Pancreas (tissue), 10 donors: ENCODE results near the gene RXYLT1. TPM values are rescaled to one million over a fixed set of nuclear protein-coding genes. Genes with fewer than 3 reads are reported as not detected.
A peak's percentile ranks its signal among the peaks of the same experiment; 100 is the strongest.

ENCODE experiments used
- ATAC-seq, 4 donors: fragments of 200-7000 bp; cut with Tn5 transposase; one replicate each; pipeline versions ENCODE4 v1.8.0 to v1.9.1; 2020; ENCODE audit warnings: mild to moderate bottlenecking in 4 of 4, moderate library complexity in 4 of 4
- DNase-seq, 6 donors: peaks; one replicate each; pipeline ENCODE4 v3.0.0-alpha.2; 2020
- FAIRE-seq: peaks from 2 replicates; lab custom pipeline; 2012; peaks lifted over from hg19 to GRCh38; lab: Jason Lieb, UNC
- H3K27ac ChIP-seq, 4 donors: fragments of 200-600 bp; sonication (generic); 1 replicate in 3 of 4; 2 replicates in 1 of 4; pipeline versions ENCODE4 v1.5.0 to v1.8.0; 2020
- H3K27me3 ChIP-seq, 4 donors: fragments of 200-600 bp; one replicate each; pipeline ENCODE4 v1.8.0; 2021
- H3K36me3 ChIP-seq, 3 donors: fragments of 200-600 bp; sonication (generic) in 1 of 3; one replicate each; pipeline versions ENCODE4 v1.5.0 to v1.8.0; 2020 to 2021
- H3K4me1 ChIP-seq, 3 donors: fragments of 200-600 bp; one replicate each; pipeline ENCODE4 v1.8.0; 2021
- H3K4me3 ChIP-seq, 4 donors: fragments of 200-600 bp; sonication (generic) in 2 of 4; one replicate each; pipeline versions ENCODE4 v1.5.0 to v1.8.0; 2020 to 2021
- H3K9me3 ChIP-seq, 4 donors: fragments of 200-600 bp; one replicate each; pipeline ENCODE4 v1.8.0; 2021
- WGBS, 2 donors: extraction: QIAGEN DNeasy Blood & Tissue Kit; methylation state at CpG; one replicate each; pipeline ENCODE4 v1.1.7; 2013; 5-methylcytosine and 5-hydroxymethylcytosine counted together
- intact Hi-C, 3 donors: fragments of 100-400 bp; cut with DNase I; formaldehyde crosslinking; loops; one replicate each; pipeline versions ENCODE4 v1.11.1 to v1.14.2; 2022
- polyA plus RNA-seq, 2 donors: library from polyadenylated mRNA; stranded (reverse); fragments of 200-250 nt; gene quantifications; one replicate each; pipeline ENCODE4 v1.2.3, GENCODE V29; 2013
- total RNA-seq, 6 donors: library from RNA; stranded (reverse); fragmentation: NEBNext Ultra II Directional in 4 of 6; extraction: Animal tissue kit (Norgen Biotek cat#: 25700) in 4 of 6; gene quantifications; one replicate each; pipeline versions ENCODE4 v1.2.1 to v1.2.4, GENCODE V29; 2021 to 2023
- TF ChIP-seq, protein P1 (sequence below), 4 donors: fragments of 200-600 bp; sonication (generic) in 3 of 4; IDR thresholded peaks; one replicate each; pipeline versions ENCODE4 v1.5.0 to v1.8.0; 2021; ENCODE audit warnings: antibody characterized with exemption in 4 of 4
- donor health status: healthy with polysubstance abuse.
- donor health status: DM: no; HTN: no; CAD: no; lungs with moderate emphysema.
- donor health status: DM: no; HTN: no; CAD: no.
- donor health status: control.
- donor health status: control.
- donor health status: Bipolar disorder and iron deficiency.
- donor health status: DM: yes; HTN: yes; CAD: no.
- donor health status: DM: no; HTN: no; CAD: no.
- donor health status: DM: no; HTN: no; CAD: no.
- donor health status: DM: yes; HTN: yes; CAD: no.

The RXYLT1 gene
- total and polyA plus RNA-seq, 8 donors: 8.1 to 13.3 (median 11.9) TPM

DNA sequence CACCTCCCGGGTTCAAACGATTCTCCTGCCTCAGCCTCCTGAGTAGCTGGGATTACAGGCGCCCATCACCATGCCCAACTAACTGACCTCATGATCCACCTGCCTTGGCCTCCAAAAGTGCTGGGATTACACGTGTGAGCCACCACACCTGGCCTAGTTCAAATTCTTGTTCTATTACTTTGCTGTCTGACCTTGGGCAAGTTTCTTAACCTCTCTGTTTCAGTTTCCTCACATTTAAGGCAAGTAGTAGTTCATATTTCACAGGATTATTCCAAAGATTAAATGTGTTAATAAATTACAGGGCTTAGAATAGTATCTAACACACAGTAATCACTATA, 10.9 kb downstream of the RXYLT1 start:
- DNase-seq: no peak
- TF ChIP-seq, protein P1, sequence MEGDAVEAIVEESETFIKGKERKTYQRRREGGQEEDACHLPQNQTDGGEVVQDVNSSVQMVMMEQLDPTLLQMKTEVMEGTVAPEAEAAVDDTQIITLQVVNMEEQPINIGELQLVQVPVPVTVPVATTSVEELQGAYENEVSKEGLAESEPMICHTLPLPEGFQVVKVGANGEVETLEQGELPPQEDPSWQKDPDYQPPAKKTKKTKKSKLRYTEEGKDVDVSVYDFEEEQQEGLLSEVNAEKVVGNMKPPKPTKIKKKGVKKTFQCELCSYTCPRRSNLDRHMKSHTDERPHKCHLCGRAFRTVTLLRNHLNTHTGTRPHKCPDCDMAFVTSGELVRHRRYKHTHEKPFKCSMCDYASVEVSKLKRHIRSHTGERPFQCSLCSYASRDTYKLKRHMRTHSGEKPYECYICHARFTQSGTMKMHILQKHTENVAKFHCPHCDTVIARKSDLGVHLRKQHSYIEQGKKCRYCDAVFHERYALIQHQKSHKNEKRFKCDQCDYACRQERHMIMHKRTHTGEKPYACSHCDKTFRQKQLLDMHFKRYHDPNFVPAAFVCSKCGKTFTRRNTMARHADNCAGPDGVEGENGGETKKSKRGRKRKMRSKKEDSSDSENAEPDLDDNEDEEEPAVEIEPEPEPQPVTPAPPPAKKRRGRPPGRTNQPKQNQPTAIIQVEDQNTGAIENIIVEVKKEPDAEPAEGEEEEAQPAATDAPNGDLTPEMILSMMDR (IDR thresholded peaks at IDR 0.05): no peak
- Histone ChIP-seq H3K9me3 (no peaks in the 10 kb centered on the region), H3K36me3 (peaks cover 0 to 7% (median 0%) of the 10 kb centered on the region in 3 donors), H3K27ac (no peak overlapping the region), H3K4me3 (no peak overlapping the region), H3K27me3 (no peaks in the 10 kb centered on the region), H3K4me1 (no peaks in the 10 kb centered on the region)
- WGBS, 2 donors: 74 to 82% methylated on average over 4 of the region's 4 CpGs
- ATAC-seq: no peak
- FAIRE-seq: no peak
- intact Hi-C loops: no loop called here

DNA sequence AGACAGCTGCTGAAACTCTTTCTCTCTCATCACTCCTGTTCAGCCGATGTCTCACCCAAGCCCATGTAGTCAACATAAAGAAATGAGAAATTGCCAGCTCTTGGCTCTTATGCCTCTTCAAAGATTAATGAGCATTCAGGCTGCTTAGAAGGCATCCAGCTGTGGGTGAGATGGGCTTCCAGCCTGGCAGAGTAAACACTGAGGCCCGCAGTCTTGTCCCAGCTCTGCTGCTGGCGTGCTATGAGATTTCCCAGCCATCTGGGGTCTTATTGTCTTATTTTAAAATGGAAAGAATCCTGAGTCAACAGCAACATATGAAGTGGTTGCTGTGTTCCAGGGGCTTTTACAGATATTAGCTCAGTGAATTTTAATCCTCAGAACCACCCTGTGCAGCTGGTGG, 12.6 kb downstream of the RXYLT1 start:
- Histone ChIP-seq H3K4me1 (no peaks in the 10 kb centered on the region), H3K9me3 (no peaks in the 10 kb centered on the region), H3K27ac (no peak overlapping the region), H3K27me3 (no peaks in the 10 kb centered on the region), H3K4me3 (no peak overlapping the region), H3K36me3 (peaks cover 0 to under 1% (median 0%) of the 10 kb centered on the region in 3 donors)
- TF ChIP-seq, protein P1 (IDR thresholded peaks at IDR 0.05): no peak
- intact Hi-C loops: no loop called here
- ATAC-seq: peak in 1 of 4 donors; percentile 41
- no peak for FAIRE-seq
- WGBS, 2 donors: 88 to 93% methylated on average over 3 of the region's 3 CpGs
- no peak for DNase-seq

DNA sequence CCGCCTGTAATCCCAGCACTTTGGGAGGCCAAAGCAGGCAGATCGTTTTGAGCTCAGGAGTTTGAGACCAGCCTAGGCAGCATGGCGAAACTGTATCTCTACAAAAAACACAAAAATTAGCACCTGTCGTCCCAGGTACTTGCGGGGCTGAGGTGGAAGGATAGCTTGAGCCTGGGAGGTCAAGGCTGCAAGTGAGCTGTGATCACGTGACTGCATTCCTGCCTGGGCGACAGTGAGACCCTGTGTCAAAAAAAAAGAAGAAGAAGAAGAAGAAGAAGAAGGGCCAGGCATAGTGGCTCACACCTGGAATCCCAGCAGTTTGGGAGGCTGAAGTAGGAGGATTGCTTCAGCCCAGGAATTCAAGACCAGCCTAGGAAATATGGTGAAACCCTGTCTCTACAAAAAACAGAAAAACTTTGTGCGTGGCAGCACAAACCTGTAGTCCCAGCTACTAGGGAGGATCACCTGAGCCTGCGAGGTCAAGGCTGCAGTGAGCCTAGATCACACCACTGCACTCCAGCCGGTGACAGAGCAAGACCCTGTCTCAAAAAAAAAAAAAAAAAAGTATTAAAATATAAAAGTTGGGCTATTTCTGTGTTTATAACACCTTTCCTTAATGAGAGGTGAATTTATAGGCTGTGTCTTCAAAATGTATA, 15.5 kb downstream of the RXYLT1 start:
- TF ChIP-seq, protein P1 (IDR thresholded peaks at IDR 0.05): no peak
- Histone ChIP-seq H3K4me1 (peaks cover 0 to 4% (median 0%) of the 10 kb centered on the region in 3 donors), H3K36me3 (no peaks in the 10 kb centered on the region), H3K27me3 (no peaks in the 10 kb centered on the region), H3K9me3 (no peaks in the 10 kb centered on the region), H3K27ac (no peak overlapping the region), H3K4me3 (no peak overlapping the region)
- intact Hi-C loops: no loop called here
- no peak for FAIRE-seq
- no peak for DNase-seq
- WGBS, 2 donors: 88 to 91% methylated on average over 10 of the region's 10 CpGs
- ATAC-seq: no peak

DNA sequence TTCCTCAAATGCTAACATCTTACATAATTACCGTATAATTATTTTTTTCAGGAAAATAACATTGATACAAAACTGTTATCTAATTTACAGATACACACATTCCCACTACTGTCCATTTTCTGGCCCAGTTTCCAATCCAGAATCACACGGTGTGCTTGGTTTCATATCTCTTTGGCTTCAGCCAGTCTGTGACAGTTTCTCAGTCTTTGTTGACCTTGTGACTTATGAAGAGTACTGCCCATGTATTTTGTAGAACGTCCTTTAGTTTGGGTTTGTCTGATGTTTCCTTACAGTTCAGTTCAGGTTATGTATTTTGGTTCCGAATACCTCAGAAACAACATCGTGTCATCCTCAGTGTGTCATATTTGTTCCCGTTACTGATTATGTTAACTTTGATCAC, 16.2 kb downstream of the RXYLT1 start:
- no peaks in the 10 kb centered on the region for H3K9me3 ChIP-seq
- ATAC-seq: peak in 1 of 4 donors; percentile 29
- H3K27me3 ChIP-seq: no peaks in the 10 kb centered on the region
- no peak overlapping the region for H3K27ac ChIP-seq
- H3K4me1 ChIP-seq: peaks cover 0 to 4% (median 0%) of the 10 kb centered on the region in 3 donors
- DNase-seq: no peak
- TF ChIP-seq, protein P1 (IDR thresholded peaks at IDR 0.05): no peak
- no peaks in the 10 kb centered on the region for H3K36me3 ChIP-seq
- WGBS, 2 donors: 51 to 52% methylated on average over 6 of the region's 6 CpGs
- FAIRE-seq: no peak
- intact Hi-C loops: no loop called here
- H3K4me3 ChIP-seq: no peak overlapping the region

DNA sequence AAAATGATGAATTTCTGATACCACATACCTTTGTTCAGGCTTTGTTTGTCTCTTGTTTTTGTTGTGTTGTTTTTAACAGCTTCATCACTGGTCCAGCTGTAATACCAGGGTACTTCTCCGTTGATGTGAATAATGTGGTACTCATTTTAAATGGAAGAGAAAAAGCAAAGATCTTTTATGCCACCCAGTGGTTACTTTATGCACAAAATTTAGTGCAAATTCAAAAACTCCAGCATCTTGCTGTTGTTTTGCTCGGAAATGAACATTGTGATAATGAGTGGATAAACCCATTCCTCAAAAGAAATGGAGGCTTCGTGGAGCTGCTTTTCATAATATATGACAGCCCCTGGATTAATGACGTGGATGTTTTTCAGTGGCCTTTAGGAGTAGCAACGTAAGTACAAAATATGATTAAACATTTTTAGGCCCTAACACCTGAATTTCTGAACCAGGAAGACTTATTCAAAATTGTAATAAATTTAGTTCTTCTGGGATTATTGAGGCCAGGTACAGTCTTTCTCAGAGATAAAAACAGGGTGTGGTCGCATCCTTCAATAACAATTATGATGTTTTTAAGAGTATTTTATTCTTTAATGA, 22.4 kb downstream of the RXYLT1 start:
- H3K4me3 ChIP-seq: no peak overlapping the region
- no peaks in the 10 kb centered on the region for H3K9me3 ChIP-seq
- FAIRE-seq (peak; percentile 77), DNase-seq (no peak), ATAC-seq (peak in 1 of 4 donors; percentile 48)
- TF ChIP-seq, protein P1 (IDR thresholded peaks at IDR 0.05): peak in 3 of 4 donors; percentile 20 to 35 (median 34)
- intact Hi-C loops: no loop called here
- H3K4me1 ChIP-seq: peaks cover 4 to 18% (median 8%) of the 10 kb centered on the region in 3 donors
- no peaks in the 10 kb centered on the region for H3K27me3 ChIP-seq
- H3K27ac ChIP-seq: no peak overlapping the region
- H3K36me3 ChIP-seq: no peaks in the 10 kb centered on the region
- 50 to 57% methylated on average over 6 of the region's 6 CpGs for WGBS, 2 donors
